Right renal cortex interstitium (tissue), 3 donors: ENCODE data around the gene MLLT3. TPM values are rescaled to one million over a fixed set of nuclear protein-coding genes. Genes with fewer than 3 reads are reported as not detected.

Experiments used
- DNase-seq, 3 donors: peaks; one replicate each; pipeline ENCODE4 v3.0.0-alpha.2; 2013; ENCODE audit warnings: low read depth in 3 of 3, low spot score in 2 of 3
- polyA plus RNA-seq, 3 donors: library from polyadenylated mRNA; unstranded; fragments of 120-200 nt; gene quantifications; one replicate each; pipeline ENCODE4 v1.2.1, GENCODE V29; 2013; ENCODE audit not compliant: insufficient read length in 3 of 3

Gene MLLT3
- polyA plus RNA-seq, 3 donors: 32.4 to 40.2 (median 36.6) TPM

GRCh38 chr9:20397348-20397747 lies 225.0 kb downstream of the MLLT3 start:
- no peak for DNase-seq

GRCh38 chr9:20396509-20396908 lies 225.8 kb downstream of the MLLT3 start:
- DNase-seq: no peak

- no peak for DNase-seq
Observed at GRCh38 chr9:20395651-20396050, 226.6 kb downstream of the MLLT3 start.

- no peak for DNase-seq
Observed at GRCh38 chr9:20394969-20395368, 227.3 kb downstream of the MLLT3 start.

- no peak for DNase-seq
Observed at GRCh38 chr9:20391208-20391607, 231.1 kb downstream of the MLLT3 start.

- DNase-seq: no peak
Observed at GRCh38 chr9:20390400-20390799, 231.9 kb downstream of the MLLT3 start.

GRCh38 chr9:20387062-20387461 lies 235.2 kb downstream of the MLLT3 start:
- no peak for DNase-seq

- DNase-seq: no peak
Observed at GRCh38 chr9:20384642-20385041, 237.7 kb downstream of the MLLT3 start.

GRCh38 chr9:20382460-20383071 lies 239.7 kb downstream of the MLLT3 start:
- no peak for DNase-seq

- no peak for DNase-seq
Observed at GRCh38 chr9:20380546-20380945, 241.8 kb downstream of the MLLT3 start.

- no peak for DNase-seq
Observed at GRCh38 chr9:20379804-20380225, 242.5 kb downstream of the MLLT3 start.

GRCh38 chr9:20378851-20379250 lies 243.4 kb downstream of the MLLT3 start:
- no peak for DNase-seq

GRCh38 chr9:20377790-20378189 lies 244.5 kb downstream of the MLLT3 start:
- DNase-seq: no peak

- no peak for DNase-seq
Observed at GRCh38 chr9:20376731-20377375, 245.4 kb downstream of the MLLT3 start.

GRCh38 chr9:20376042-20376441 lies 246.3 kb downstream of the MLLT3 start:
- DNase-seq: no peak

GRCh38 chr9:20373263-20373662 lies 249.0 kb downstream of the MLLT3 start:
- no peak for DNase-seq

- DNase-seq: no peak
Observed at GRCh38 chr9:20369391-20369790, 252.9 kb downstream of the MLLT3 start.

- no peak for DNase-seq
Observed at GRCh38 chr9:20367855-20368254, 254.4 kb downstream of the MLLT3 start.

- no peak for DNase-seq
Observed at GRCh38 chr9:20364959-20365358, 257.3 kb downstream of the MLLT3 start.

GRCh38 chr9:20363233-20363632 lies 259.1 kb downstream of the MLLT3 start:
- DNase-seq: no peak

GRCh38 chr9:20361656-20362570 lies 260.4 kb downstream of the MLLT3 start:
- DNase-seq: no peak

GRCh38 chr9:20361229-20361628 lies 261.1 kb downstream of the MLLT3 start:
- no peak for DNase-seq
